ENCODE data around the gene EEF1G. TPM values are rescaled to one million over a fixed set of nuclear protein-coding genes. Genes with fewer than 3 reads are reported as not detected.

The EEF1G gene
- total and polyA plus RNA-seq, 9 of the 15 experiments (the other 6 are each of a cell fraction or from before 2014, with no cell fraction given), result 985 to 2,349 (median 2,035) TPM

GRCh38 chr11:62591448-62592145 lies 17.9 kb upstream of the EEF1G start, which contains the start of gene TUT1 (continued):
- TF ChIP-seq E2F1 (CRISPR knock-in tag; IDR thresholded peaks at IDR 0.05) (peak; percentile 86), CC2D1A (IDR thresholded peaks at IDR 0.05) (peak; percentile 34; the same call in 1 of the 2 replicates), POLR2G (IDR thresholded peaks at IDR 0.05; ENCODE audit: low read depth, low read length) (peak; percentile 91), ZNF407 (IDR thresholded peaks at IDR 0.05; ENCODE audit: low read depth) (no peak), E2F6 (IDR thresholded peaks at IDR 0.05; ENCODE audit: borderline replicate concordance in 1 of 2, extremely low read depth in 1 of 2, insufficient read depth in 1 of 2, insufficient read length in 1 of 2, low read depth in 1 of 2, low read length in 1 of 2, poor library complexity in 1 of 2, severe bottlenecking in 1 of 2) (peak; percentile 62 to 67), POLR2H (tag; IDR thresholded peaks at IDR 0.05; ENCODE audit: low read depth) (peak; percentile 90), HOMEZ (CRISPR knock-in tag; IDR thresholded peaks at IDR 0.05) (no peak), ZNF449 (CRISPR knock-in tag; IDR thresholded peaks at IDR 0.05) (no peak), CREB3 (tag; conservative IDR thresholded peaks at IDR 0.05; ENCODE audit: low read depth) (no peak), ZNF24 (IDR thresholded peaks at IDR 0.05) (peak; percentile 55; the same call in 1 of the 2 replicates), PTRF (tag; IDR thresholded peaks at IDR 0.05) (no peak)

Measured in K562 (cell line).